HG03469 (cell line): ENCODE measurements around the gene CEP162.
"Not testable (repeated sequence)": the region's sequence is repeated elsewhere in the genome, so short reads cannot be mapped to it uniquely, and the experiment has no call there.

Experiments
- ATAC-seq: cut with Tn5 transposase; IDR thresholded peaks from one replicate; pipeline ENCODE4 v1.9.1; 2021; ENCODE audit warnings: mild to moderate bottlenecking, moderate library complexity, moderate number of reproducible peaks; ENCODE audit not compliant: unreplicated experiment

CEP162 gene

DNA sequence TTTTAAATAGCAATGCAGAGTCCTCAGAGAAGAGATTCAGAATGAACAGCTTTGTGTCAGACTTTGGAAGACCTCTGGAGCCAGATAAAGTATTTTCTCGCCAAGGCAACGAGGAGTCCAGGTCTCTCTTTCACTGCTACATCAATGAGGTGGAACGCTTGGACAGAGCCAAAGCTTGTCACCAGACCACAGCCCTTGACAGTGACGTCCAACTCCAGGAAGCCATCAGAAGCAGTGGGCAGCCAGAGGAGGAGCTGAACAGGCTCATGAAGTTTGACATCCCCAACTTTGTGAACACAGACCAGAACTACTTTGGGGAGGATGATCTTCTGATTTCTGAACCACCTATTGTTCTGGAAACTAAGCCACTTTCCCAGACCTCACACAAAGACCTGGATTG lies 138.4 kb downstream of the CEP162 start:
- no peak for ATAC-seq

DNA sequence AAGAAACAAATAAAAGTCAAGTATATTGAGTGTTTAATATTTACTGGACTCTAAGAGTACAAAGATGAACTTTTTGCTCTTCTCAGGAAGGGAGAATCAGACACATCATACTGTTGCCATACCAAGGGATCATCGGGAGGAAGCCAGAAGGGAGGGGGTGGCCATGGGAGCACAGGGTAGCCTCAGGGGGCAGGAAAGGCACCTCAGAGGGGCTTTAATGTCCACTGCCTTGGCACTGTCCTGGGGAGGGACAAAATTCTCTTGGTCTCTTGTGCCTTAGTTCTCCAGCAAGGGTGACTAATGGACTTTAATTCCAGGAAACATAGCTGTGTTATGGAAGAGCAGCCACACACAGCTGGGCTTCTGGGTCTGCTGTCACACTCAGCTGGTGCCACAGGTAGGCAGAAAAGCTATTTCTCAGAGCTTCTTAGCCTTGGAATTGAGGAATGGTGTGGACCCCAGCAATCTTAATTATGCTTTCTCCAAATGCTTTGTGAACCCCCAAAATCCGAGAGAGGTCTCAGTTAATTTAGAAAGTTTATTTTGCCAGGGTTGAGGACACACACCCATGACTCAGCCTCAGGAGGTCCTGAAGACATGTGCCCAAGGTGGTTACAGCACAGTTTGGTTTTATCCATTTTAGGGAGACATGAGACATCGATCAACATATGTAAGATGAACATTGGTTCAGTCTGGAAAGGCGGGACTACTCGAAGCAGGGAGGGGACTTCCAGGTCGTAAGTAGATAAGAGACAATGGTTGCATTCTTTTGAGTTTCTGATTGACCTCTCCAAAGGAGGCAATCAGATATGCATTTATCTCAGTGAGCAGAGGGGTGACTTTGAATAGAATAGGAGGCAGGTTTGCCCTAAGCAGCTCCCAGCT lies 140.7 kb downstream of the CEP162 start:
- no peak for ATAC-seq

DNA sequence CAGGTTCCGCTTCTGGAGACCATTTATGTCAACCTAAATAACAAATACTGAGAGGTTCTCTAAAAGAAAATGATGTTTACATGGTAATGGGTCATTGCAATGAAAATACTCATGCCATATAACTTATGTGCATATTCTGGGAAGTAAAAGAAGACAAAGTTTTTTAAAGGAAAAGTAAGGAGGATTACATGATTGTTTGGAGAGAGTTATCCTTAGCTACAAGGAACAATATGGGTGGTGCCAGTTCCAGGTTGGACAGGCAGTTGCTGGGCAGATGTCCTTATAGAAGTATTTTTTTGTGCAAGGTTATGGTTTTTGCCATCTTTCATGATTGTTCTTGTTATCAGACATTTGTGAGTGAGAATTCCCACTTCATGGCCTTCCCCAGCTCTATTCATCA lies 141.4 kb downstream of the CEP162 start:
- no peak for ATAC-seq

DNA sequence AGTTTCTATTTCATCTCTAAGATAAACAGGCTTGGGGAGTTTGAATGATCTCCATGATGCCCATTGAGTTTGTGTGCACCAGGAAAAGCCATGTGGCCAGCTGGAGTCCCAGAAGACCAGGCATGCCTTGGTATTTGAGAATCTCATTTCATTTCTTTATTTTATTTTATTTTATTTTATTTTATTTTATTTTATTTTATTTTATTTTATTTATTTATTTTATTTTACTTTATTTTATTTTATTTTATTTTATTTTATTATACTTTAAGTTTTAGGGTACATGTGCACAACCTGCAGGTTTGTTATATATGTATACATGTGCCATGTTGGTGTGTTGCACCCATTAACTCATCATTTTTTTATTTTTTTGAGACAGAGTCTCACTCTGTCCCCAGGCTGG lies 142.7 kb downstream of the CEP162 start:
- ATAC-seq, result not testable (repeated sequence)

DNA sequence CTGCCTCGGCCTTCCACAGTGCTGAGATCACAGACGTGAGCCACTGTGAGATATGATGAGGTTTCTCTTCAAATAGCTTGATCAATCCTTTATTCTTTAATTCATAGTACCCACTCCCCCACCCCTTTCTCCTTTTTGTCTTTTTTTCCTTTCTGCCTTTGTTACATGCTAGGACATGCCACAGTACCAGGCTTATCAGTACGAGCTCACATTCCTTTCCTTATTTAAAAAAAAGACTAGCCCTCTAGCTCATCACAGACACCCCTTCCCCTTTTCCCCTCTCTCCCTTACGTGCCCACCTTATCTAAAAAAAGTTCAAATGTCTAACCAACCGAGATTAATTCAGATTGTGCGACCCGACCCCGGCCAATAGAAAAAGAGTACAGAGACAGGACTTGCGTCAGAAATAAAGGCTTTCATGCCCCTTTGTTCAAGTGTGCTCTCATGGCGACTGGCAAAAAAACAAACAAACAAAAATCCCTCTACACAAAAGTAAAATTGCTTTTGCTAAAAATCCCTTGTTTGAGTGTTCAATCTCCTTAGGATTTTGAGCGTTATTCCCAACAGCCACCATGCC lies 144.7 kb downstream of the CEP162 start:
- ATAC-seq, result no peak

DNA sequence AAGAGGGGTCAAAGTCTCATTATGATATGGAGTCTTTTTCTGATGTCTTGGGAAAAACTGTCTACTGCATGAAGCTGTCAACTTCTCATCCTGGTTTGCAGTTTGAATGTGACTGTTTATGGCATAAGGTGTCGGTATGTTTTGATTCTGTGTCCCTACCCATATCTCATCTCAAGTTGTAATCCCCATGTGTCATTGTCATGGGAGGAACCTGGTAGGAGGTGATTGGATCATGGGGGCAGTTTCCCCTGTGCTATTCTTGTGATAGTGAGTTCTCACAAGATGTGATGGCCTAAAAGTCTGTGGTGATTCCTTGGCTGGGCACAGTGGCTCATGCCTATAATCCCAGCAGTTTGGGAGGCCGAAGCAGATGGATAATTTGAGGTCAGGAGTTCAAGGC lies 146.2 kb downstream of the CEP162 start:
- ATAC-seq, result no peak

DNA sequence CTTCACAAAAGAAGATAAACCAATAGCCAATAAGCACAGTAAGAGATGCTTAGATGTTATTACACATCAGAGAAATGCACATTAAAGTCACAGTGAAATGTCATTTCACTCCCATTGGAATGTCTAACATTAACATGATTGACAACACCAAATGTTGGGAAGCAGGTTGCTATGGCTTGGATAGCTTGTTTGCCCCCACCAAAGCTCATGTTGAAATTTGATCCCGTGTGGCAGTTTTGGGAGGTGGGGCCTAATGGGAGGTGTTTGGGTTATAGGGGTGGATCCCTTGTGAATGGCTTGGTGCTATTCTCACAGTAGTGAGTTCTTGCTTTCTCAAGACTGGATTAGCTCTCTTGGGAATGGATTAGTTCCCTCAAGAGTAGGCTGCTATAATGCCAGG lies 149.1 kb downstream of the CEP162 start:
- no peak for ATAC-seq

DNA sequence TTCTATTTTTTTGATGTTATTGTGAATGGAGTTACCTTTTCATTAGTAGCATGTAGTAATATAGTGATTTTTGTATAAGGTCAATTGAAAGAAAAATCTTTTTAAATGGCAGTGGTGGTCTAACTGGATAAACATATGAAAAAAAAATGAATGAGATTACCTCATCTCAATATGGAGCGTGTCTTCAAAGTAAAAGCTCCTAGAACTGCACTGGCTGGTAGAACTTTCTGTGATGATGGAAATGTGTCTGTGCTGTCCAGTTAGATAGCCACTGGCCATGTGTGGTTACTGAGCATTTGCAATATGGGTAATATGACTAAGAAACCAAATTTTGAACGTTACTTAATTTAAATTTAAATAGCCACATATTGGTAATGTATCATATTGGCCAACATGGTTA lies 149.8 kb downstream of the CEP162 start:
- no peak for ATAC-seq

DNA sequence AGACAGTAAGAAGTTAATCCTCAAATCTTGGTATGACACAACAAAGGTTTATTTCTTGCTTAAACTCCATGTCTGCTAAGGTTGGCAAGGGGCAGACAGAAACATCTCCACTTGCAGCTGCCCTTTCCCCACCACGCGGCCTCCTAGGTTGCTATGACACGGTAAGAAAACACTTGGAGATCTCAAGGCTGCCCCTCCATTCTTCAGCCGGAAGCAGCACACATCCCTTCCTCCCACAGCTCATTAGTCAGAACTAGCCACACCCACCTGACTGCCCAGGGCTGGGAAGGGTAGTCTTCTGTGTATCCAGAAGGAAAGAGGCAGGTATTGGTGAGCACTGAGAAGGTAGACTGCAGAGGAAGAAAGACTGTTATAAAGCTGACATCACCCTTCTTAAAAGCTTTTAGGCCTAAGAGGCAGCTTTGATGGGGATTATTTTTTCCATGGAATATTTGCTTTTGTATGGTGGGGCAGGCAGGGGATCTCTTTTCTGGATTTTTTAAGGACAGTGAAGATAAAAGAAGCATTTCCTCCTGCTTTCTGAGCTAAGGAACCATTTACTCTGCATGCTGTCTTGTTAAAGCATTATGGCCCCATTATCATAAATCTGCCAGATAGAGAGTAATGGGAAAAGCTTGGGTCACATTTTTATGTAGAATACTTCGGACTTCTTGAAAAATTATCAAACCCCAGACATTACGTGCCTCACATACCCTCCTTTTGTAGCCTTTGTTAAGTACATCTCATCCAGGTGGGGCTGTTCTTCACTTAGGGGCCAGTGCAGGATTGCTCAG lies 152.3 kb downstream of the CEP162 start:
- no peak for ATAC-seq
